ENCODE data around the gene FSHR.

- TF ChIP-seq CTCF (IDR thresholded peaks at IDR 0.05) (no peak), POLR2A (IDR thresholded peaks at IDR 0.05) (no peak), POLR2AphosphoS5 (IDR thresholded peaks at IDR 0.05) (no peak)
Measured at GRCh38 chr2:49000695-49001094, 153.6 kb downstream of the FSHR start.
